Measurements from ENCODE around the gene CALHM2.
"Not testable (repeated sequence)": the region's sequence is repeated elsewhere in the genome, so short reads cannot be mapped to it uniquely, and the experiment has no call there.

Gene CALHM2

DNA sequence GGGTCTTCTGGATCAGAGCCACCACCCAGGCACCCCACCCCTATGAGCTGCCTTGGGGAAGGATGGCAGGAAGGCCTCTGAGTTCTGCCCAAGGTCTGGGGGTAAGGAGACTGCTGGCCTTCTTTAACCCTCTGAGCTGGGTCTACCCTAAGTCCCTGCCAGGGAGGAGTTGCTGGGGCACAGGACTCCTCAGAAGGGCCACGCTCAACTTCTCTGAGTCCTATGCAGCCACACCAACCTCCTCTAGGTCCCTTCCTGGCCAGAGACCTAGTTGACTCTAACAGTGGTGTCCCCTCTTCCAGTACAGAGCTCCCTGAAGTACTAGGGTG, 38.8 kb upstream of the CALHM2 start:
- ATAC-seq (replicated peaks) (peak; percentile 13), DNase-seq (no peak)
- Mint-ChIP-seq H3K36me3 (ENCODE audit: insufficient read depth) (peaks cover 2% of the 10 kb centered on the region), H3K9me3 (no peaks in the 10 kb centered on the region), H3K27me3 (peaks cover 24 to 36% of the 10 kb centered on the region in 2 donors), H3K27ac (peak overlapping the region in 1 of 2 donors; percentile 17), H3K4me3 (no peak overlapping the region), H3K4me1 (ENCODE audit: low read depth in 2 of 2) (peaks cover 15 to 18% of the 10 kb centered on the region in 2 donors)

DNA sequence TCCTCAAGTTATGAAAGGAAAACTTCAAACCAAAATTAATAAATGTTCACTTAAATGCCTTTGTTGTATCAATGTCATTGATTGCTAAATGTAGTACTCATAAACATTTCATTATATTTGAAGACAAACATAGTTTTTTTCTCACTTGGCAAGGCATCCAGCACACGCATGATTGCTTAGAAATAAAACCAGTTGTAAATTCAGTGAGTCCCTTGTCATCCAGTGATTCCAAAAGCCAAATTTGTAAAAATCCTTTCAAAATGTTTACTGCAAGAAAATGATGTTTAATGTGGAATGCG, 35.2 kb upstream of the CALHM2 start:
- ATAC-seq (replicated peaks) (no peak), DNase-seq (no peak)
- Mint-ChIP-seq H3K27me3 (peaks cover 4 to 6% of the 10 kb centered on the region in 2 donors), H3K4me1 (ENCODE audit: low read depth in 2 of 2) (peaks cover 9 to 10% of the 10 kb centered on the region in 2 donors), H3K36me3 (ENCODE audit: insufficient read depth) (peaks cover 2% of the 10 kb centered on the region), H3K9me3 (no peaks in the 10 kb centered on the region), H3K27ac (no peak overlapping the region), H3K4me3 (no peak overlapping the region)

DNA sequence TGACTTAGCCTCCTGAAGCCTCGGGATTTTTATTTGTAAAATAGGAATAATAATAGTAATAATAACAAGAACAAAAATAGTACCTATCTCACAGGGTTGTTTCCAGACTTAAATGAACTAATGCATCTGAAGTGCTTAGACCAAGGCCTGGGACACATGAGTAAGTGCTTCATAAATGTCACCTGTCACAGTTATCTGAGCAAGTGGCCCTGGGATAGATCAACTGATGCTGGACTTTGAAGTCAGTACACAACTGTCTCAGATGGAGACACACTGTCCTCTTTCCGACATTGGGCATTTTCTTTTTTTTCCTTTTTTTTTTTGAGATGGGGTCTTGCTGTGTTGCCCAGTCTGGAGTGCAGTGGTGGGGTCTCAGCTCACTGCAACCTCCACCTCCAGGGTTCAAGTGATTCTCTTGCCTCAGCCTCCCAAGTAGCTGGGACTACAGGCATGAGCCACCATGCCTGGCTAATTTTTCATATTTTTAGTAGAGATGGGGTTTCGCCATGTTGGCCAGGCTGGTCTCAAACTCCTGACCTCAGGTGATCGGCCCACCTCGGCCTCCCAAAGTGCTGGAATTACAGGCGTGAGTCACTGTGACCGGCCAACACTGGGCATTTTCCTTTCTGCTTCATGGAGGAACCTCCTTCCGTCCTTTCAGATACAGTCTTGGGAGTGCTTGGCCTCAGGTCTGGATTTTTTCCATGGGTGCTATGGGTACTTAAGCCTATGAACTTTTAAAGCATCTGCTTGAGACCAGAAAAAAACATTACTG, 34.7 kb upstream of the CALHM2 start:
- H3K4me3 Mint-ChIP-seq; H3K9me3 Mint-ChIP-seq; H3K27me3 Mint-ChIP-seq; H3K27ac Mint-ChIP-seq; H3K36me3 Mint-ChIP-seq (ENCODE audit: insufficient read depth); DNase-seq; ATAC-seq (replicated peaks): not testable (repeated sequence)
- peaks cover 11 to 13% of the 10 kb centered on the region in 2 donors for H3K4me1 Mint-ChIP-seq (ENCODE audit: low read depth in 2 of 2)

DNA sequence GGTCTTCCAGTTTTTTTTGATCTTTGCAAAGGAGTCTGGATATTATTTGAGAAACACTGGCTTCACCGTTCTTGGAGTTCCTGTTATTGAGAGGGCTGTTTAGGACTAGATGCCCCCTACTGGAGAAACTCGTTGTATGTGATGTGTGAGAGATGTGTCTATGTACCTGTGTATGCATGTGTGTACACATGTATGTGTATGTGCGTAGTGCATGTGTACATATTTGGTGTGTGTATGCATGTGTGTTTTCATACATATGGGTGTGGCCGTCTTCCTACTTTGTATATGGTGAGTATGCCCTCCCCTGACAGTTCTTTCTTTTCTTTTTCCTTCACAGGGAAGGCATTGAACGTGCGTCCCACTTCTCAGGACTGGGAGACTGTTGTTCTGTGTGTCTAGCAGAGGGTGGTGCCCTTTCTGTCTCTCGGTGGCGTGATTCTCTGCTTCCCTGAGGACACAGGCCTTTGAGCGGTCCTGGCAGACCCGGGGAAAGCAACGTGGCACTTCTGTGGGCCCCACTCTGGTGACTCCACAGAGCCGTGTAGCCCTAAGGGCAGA, 29.9 kb upstream of the CALHM2 start:
- Mint-ChIP-seq H3K27me3 (no peaks in the 10 kb centered on the region), H3K36me3 (ENCODE audit: insufficient read depth) (no peaks in the 10 kb centered on the region), H3K4me3 (no peak overlapping the region), H3K9me3 (no peaks in the 10 kb centered on the region), H3K4me1 (ENCODE audit: low read depth in 2 of 2) (peaks cover 8 to 14% of the 10 kb centered on the region in 2 donors), H3K27ac (no peak overlapping the region)
- DNase-seq (peak; percentile 52 to 59 (median 58)), ATAC-seq (replicated peaks) (peak; percentile 81)

DNA sequence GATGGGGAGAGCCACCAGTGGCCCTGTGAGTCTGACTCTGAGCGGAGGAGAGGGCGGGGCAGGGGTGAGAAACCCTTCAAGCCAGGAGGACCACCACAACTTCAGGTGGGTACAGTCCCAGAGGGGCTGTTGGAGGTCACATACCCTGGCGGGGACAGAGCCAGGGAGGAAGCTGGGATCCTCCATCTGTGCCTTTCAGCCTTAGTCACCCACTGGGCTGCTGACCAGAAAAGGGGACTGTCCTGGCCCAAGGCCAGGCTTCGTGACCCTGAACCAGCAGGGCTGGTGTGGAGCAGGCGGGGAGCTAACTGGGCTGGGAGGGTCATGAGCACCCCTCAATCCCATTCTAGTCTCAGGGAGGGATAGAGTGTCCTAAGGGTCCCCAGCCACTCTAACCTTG, 28.4 kb upstream of the CALHM2 start:
- Mint-ChIP-seq H3K27me3 (no peaks in the 10 kb centered on the region), H3K27ac (no peak overlapping the region), H3K4me1 (ENCODE audit: low read depth in 2 of 2) (peaks cover 14 to 16% of the 10 kb centered on the region in 2 donors), H3K36me3 (ENCODE audit: insufficient read depth) (no peaks in the 10 kb centered on the region), H3K4me3 (no peak overlapping the region), H3K9me3 (no peaks in the 10 kb centered on the region)
- DNase-seq (no peak), ATAC-seq (replicated peaks) (no peak)

DNA sequence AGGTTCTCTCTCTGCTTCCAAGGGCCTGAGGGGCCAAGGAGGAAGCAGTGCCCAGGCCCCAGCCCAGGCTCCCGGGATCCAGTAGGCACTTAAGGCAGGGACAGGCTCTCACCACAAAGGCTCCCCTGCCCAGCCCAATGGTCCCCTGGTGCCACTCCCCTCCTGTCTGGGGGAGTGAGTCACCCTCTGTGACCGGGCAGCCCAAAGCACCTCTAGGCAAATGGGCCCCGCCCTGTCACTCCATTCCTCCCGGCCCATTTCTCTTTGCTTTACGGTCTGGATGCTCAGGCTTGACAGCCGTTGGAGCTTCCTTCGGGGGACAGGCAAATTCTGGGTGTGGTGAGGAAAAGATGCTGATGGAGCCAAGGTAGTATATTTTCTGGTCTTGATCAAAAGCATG, 27.0 kb upstream of the CALHM2 start, which contains the start of gene CALHM3:
TSS of gene CALHM3 (minus strand) at position 106 of the 400 bp plus-strand sequence. CDS start 208 bp downstream, outside the sequence.
- ATAC-seq (replicated peaks) (no peak), DNase-seq (no peak)
- H3K9me3 Mint-ChIP-seq: no peaks in the 10 kb centered on the region
- no peak within 1 kb of the TSS for H3K4me3 Mint-ChIP-seq
- no peaks in the 10 kb centered on the region for H3K36me3 Mint-ChIP-seq (ENCODE audit: insufficient read depth)
- peaks cover 14 to 18% of the 10 kb centered on the region in 2 donors for H3K4me1 Mint-ChIP-seq (ENCODE audit: low read depth in 2 of 2)
- H3K27ac Mint-ChIP-seq: no peak within 1 kb of the TSS
- H3K27me3 Mint-ChIP-seq: no peaks in the 10 kb centered on the region

DNA sequence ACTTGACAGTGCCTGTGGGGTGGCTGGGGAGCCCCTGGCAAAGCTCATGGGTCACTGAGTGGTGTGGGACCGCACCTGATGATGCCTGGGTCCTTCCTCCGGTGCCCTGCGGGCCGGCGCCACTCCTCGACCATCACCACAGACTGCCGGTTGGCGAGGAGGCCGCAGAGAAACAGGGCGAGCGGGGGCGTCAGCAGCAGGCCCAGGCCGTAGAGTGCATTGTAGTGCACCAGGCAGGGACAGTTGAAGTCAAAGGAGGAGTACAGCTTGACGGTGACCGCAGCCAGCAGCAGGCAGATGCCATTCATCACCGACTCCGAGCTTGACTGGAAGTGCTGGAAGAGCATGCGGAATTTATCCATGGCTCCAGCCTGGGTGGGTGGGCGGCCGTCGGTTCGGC, 26.5 kb upstream of the CALHM2 start:
- DNase-seq (no peak), ATAC-seq (replicated peaks) (no peak)
- Mint-ChIP-seq H3K4me3 (no peak overlapping the region), H3K27ac (no peak overlapping the region), H3K9me3 (no peaks in the 10 kb centered on the region), H3K27me3 (no peaks in the 10 kb centered on the region), H3K4me1 (ENCODE audit: low read depth in 2 of 2) (peaks cover 14 to 19% of the 10 kb centered on the region in 2 donors), H3K36me3 (ENCODE audit: insufficient read depth) (no peaks in the 10 kb centered on the region)

DNA sequence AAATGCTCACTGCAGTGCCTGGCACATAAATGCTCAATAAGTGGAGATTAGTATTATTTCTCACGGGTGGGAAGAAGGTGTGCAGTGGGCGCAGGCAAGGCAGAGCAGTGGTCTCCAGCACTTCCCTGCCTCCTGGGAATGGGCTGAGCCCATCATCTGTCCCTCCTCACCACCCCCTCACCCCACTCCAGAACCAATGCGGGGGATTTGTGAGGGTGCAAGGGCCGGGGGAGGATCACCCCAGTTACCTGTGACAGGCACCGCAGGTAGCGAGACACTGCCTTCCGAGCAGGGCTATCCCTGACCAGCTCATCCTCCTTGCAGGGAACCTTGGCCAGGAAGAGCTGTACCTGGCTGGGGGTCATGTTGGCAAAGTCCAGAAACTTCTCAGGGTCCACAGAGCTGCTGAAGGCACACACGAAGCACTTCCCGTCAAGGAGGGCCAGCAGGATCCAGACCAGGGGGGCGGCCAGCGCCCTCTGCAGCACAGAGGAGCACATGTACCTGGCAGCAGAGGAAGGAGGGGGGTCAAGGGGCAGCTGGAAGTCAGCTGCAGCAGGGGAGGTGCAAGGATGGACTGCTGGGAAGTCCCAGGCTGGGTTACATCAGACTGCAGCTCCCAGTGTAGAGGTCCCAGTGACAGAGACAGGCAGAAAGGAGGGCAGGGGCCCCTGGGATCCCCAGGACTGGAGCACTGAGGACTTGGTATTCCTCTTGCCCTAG, 24.0 kb upstream of the CALHM2 start:
- no peak overlapping the region for H3K4me3 Mint-ChIP-seq
- DNase-seq: no peak
- peak overlapping the region; percentile 19 to 41 for H3K27ac Mint-ChIP-seq
- peaks cover 21 to 25% of the 10 kb centered on the region in 2 donors for H3K4me1 Mint-ChIP-seq (ENCODE audit: low read depth in 2 of 2)
- no peaks in the 10 kb centered on the region for H3K27me3 Mint-ChIP-seq
- no peaks in the 10 kb centered on the region for H3K9me3 Mint-ChIP-seq
- H3K36me3 Mint-ChIP-seq (ENCODE audit: insufficient read depth): no peaks in the 10 kb centered on the region
- peak; percentile 49 for ATAC-seq (replicated peaks)

DNA sequence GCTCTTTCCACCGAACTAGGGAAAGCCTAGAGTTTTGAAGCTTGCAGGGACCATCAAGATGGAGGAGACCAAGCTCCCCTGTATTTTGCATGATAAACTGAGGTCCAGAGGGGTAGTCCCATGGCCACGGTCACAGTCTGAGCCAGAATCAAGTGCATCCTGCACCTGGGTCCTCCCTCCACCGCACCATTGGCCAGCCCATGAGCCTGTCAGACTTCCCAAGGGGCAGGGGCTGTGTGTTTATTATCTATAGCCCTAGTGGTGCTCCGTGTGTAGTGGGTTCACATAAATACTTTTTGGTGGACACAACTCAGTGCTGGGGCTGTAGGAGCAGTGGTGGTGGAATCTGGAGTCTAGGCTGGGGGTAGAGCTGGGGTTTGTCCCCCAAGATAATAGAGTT, 23.3 kb upstream of the CALHM2 start:
- Mint-ChIP-seq H3K4me3 (no peak overlapping the region), H3K9me3 (no peaks in the 10 kb centered on the region), H3K27me3 (no peaks in the 10 kb centered on the region), H3K27ac (peak overlapping the region; percentile 19 to 41), H3K36me3 (ENCODE audit: insufficient read depth) (peaks cover 5% of the 10 kb centered on the region), H3K4me1 (ENCODE audit: low read depth in 2 of 2) (peaks cover 28 to 33% of the 10 kb centered on the region in 2 donors)
- DNase-seq (no peak), ATAC-seq (replicated peaks) (no peak)

DNA sequence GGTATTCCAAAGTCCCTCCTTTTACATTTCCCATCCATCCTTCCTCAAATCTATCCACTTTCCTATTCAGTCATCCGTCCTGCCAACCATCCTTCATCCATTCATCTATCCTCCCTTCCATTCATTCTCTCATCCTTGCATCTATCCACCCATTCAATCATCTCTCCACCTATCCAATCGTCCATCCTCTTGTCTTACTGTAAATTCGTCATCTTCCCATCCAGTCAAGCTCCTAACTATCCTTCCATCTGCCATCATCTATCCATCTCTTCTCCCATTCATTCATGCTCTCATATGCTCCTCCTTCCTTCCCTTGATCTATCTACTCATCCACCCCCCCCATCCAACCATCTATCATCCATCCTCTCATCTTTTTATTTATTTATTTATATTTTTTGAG, 21.9 kb upstream of the CALHM2 start:
- H3K27ac Mint-ChIP-seq: peak overlapping the region in 1 of 2 donors; percentile 19
- no peaks in the 10 kb centered on the region for H3K27me3 Mint-ChIP-seq
- ATAC-seq (replicated peaks) (no peak), DNase-seq (no peak)
- H3K9me3 Mint-ChIP-seq: no peaks in the 10 kb centered on the region
- peaks cover 5% of the 10 kb centered on the region for H3K36me3 Mint-ChIP-seq (ENCODE audit: insufficient read depth)
- H3K4me3 Mint-ChIP-seq: no peak overlapping the region
- peaks cover 40 to 43% of the 10 kb centered on the region in 2 donors for H3K4me1 Mint-ChIP-seq (ENCODE audit: low read depth in 2 of 2)

DNA sequence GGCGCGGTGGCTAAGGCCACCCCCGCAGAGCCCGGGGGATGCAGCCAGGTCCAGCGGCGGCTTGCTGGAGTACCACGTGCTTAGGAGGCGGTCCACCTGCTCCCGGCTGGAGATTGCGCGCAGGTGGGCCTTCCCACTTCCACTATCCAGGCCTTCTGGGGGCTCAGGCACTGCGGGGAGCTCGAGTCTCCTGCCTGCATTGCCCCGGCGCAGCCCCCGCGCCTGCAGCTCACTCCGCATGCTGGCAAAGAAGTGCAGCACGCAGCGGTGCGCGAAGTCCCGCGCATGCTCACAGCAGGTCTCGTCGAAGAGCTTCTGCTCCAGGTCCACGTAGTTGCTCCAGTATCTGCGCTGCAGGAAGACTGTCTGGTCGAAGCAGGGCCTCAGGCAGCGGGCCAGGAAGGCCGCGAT, 21.1 kb upstream of the CALHM2 start:
- Mint-ChIP-seq H3K27me3 (no peaks in the 10 kb centered on the region), H3K36me3 (ENCODE audit: insufficient read depth) (peaks cover 5% of the 10 kb centered on the region), H3K4me3 (no peak overlapping the region), H3K4me1 (ENCODE audit: low read depth in 2 of 2) (peaks cover 41 to 42% of the 10 kb centered on the region in 2 donors), H3K9me3 (no peaks in the 10 kb centered on the region), H3K27ac (no peak overlapping the region)
- no peak for ATAC-seq (replicated peaks)
- DNase-seq: no peak

DNA sequence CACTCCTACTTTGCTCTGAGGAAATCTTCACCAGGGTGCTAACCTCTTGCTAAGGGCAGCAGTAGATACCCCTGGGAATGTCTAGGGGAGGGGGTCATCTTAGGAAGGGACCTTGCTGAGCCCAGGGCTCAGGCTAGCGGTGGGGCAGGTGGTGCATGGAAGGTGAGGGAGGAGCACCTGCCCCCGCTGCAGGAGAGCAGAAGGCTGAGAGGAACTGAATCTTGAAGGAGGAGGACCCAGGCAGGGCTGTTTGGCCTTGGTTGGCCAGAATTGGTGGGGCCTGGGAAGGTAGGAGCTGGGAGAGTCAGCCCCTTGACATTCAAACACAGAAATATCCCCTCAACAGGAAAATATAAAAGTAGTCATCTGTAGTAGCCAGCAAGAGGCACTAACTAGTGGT, 19.8 kb upstream of the CALHM2 start:
- Mint-ChIP-seq H3K36me3 (ENCODE audit: insufficient read depth) (peaks cover 5% of the 10 kb centered on the region), H3K4me3 (peak overlapping the region; percentile 74 to 77), H3K27ac (peak overlapping the region; percentile 92 to 97), H3K4me1 (ENCODE audit: low read depth in 2 of 2) (peaks cover 43 to 44% of the 10 kb centered on the region in 2 donors), H3K27me3 (no peaks in the 10 kb centered on the region), H3K9me3 (no peaks in the 10 kb centered on the region)
- ATAC-seq (replicated peaks): no peak
- no peak for DNase-seq

DNA sequence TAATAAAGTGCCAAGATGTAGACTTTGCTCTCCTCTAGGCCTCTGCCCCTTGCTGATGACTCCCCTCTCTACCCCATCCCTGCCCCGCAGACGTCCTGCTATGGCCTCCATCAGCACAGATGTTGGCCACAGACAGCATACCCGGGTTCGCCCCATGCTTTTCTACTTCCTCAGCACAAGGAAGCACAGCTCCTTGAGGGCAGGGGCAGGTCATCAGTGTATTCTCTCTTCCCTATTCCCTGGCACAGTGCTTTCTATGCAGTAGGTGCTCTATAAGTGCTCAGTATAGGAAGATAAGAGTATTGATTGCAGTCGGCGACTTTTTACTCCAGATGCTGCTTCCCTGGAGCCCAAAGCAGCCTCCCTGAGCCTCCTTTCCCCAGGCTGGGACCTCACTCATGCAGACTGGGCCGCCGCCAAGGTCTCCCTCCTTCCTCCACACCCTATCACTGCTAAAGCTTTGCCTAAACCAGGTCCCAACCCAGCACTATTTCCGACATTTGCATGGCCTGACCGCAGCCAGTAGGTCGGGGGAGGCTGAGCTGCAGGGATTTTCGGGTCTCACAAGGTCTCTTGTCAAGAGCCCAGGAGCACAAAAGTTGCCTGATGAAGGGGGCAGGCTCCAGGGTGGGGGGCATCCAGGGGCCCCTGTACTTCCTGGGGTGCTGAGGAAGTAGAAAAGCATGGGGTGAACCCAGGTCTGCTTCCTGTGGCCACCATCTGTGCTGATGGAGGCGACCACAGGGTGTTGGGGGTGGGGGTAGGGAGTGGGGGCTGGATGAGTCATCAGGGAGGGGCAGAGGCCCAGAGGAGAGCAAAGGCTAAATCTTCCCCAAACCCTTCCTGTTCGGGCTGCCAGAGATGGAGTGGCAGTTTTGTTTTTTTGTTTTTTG, 18.8 kb upstream of the CALHM2 start:
- peak overlapping the region; percentile 92 to 97 for H3K27ac Mint-ChIP-seq

More for the DNA sequence above, 18.8 kb upstream of the CALHM2 start:
- ATAC-seq (replicated peaks) (peak; percentile 93), DNase-seq (peak; percentile 66 to 70 (median 66))
- no peaks in the 10 kb centered on the region for H3K9me3 Mint-ChIP-seq
- peak overlapping the region; percentile 74 to 77 for H3K4me3 Mint-ChIP-seq
- no peaks in the 10 kb centered on the region for H3K27me3 Mint-ChIP-seq
- peaks cover 45 to 50% of the 10 kb centered on the region in 2 donors for H3K4me1 Mint-ChIP-seq (ENCODE audit: low read depth in 2 of 2)
- peaks cover 5% of the 10 kb centered on the region for H3K36me3 Mint-ChIP-seq (ENCODE audit: insufficient read depth)
